Measurements from ENCODE around the gene OR52E2.

DNA sequence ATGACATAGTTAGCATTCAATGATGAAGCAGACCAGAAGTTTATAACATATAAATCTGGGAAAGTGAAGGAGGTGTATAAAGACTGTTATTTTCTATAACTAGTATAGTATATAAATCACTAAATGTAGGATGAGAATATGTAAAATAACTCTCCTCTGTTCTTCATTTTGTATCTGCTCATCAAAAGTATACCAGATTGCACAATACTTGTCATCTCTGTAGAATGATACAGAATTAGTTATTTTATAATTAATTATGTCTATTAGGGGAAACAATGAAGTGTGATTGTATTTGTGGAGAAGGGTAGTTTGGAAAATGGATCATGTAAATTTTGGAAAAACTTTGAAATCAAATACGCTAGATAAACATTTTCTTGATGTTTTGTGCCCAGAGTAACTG, 46.4 kb downstream of the OR52E2 start:
- TF ChIP-seq POLR2A (IDR thresholded peaks at IDR 0.05), result no peak
- TF ChIP-seq, protein P1, sequence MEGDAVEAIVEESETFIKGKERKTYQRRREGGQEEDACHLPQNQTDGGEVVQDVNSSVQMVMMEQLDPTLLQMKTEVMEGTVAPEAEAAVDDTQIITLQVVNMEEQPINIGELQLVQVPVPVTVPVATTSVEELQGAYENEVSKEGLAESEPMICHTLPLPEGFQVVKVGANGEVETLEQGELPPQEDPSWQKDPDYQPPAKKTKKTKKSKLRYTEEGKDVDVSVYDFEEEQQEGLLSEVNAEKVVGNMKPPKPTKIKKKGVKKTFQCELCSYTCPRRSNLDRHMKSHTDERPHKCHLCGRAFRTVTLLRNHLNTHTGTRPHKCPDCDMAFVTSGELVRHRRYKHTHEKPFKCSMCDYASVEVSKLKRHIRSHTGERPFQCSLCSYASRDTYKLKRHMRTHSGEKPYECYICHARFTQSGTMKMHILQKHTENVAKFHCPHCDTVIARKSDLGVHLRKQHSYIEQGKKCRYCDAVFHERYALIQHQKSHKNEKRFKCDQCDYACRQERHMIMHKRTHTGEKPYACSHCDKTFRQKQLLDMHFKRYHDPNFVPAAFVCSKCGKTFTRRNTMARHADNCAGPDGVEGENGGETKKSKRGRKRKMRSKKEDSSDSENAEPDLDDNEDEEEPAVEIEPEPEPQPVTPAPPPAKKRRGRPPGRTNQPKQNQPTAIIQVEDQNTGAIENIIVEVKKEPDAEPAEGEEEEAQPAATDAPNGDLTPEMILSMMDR (IDR thresholded peaks at IDR 0.05), result no peak
